K562 (cell line): ENCODE results near the gene MMP28. TPM values are rescaled to one million over a fixed set of nuclear protein-coding genes. Genes with fewer than 3 reads are reported as not detected.

Source experiments
- CREM ChIP-seq: IDR thresholded peaks from 2 replicates; pipeline ENCODE4 v1.6.1; 2014; ENCODE audit warnings: antibody characterized with exemption, low read depth
- FOXP1 ChIP-seq: sonication (generic); formaldehyde crosslinking; IDR thresholded peaks from 2 replicates; pipeline ENCODE4 v1.8.0; 2022; ENCODE audit warnings: mild to moderate bottlenecking, missing genetic modification reagents
- IFI16 ChIP-seq: fragments of 250-450 bp; sonication (Bioruptor Pico); IDR thresholded peaks from 2 replicates; pipeline ENCODE4 v2.1.2; 2022; ENCODE audit warnings: mild to moderate bottlenecking, inconsistent platforms
- KAT7 ChIP-seq: sonication (generic); formaldehyde crosslinking; IDR thresholded peaks from 2 replicates; pipeline ENCODE4 v1.8.0; 2022; ENCODE audit warnings: missing genetic modification reagents, mild to moderate bottlenecking, borderline replicate concordance
- MGA ChIP-seq: fragments of 450-650 bp; IDR thresholded peaks from 2 replicates; pipeline ENCODE4 v1.6.1; 2016; ENCODE audit warnings: mild to moderate bottlenecking, moderate library complexity
- PHB ChIP-seq: fragments of 250-450 bp; sonication (Bioruptor Pico); IDR thresholded peaks from 2 replicates; pipeline ENCODE4 v1.5.0; 2021
- PTTG1 ChIP-seq: fragments of 450-650 bp; IDR thresholded peaks from 2 replicates; pipeline ENCODE4 v1.6.1; 2016; ENCODE audit warnings: low read depth, mild to moderate bottlenecking, missing genetic modification characterization, missing compliant biosample characterization
- RBM15 ChIP-seq: fragments of 200-400 bp; formaldehyde crosslinking; IDR thresholded peaks from 2 replicates; pipeline ENCODE4 v1.6.1; 2018; ENCODE audit warnings: mild to moderate bottlenecking, low read length, moderate library complexity; ENCODE audit not compliant: insufficient read depth
- TCF3 ChIP-seq: sonication (generic); formaldehyde crosslinking; IDR thresholded peaks from 2 replicates; pipeline ENCODE4 v1.4.0; 2020; ENCODE audit warnings: mild to moderate bottlenecking, missing genetic modification reagents
- VEZF1 ChIP-seq: fragments of 200-800 bp; sonication (Bioruptor generic); IDR thresholded peaks from 2 replicates; pipeline ENCODE4 v1.6.1; 2017; ENCODE audit warnings: missing genetic modification characterization, missing compliant biosample characterization
- ZKSCAN8 ChIP-seq: fragments of 200-800 bp; sonication (Bioruptor generic); IDR thresholded peaks from 2 replicates; pipeline ENCODE4 v1.6.1; 2016; ENCODE audit warnings: missing genetic modification characterization, missing compliant biosample characterization
- ZNF217 ChIP-seq: sonication (generic); formaldehyde crosslinking; IDR thresholded peaks from 2 replicates; pipeline ENCODE4 v1.8.0; 2022; ENCODE audit warnings: mild to moderate bottlenecking, missing genetic modification reagents
- polyA plus RNA-seq, 8 experiments: library from polyadenylated mRNA; depleted of rRNA in 4 of 8; stranded (reverse) in 5 of 8; unstranded in 3 of 8; fragments of >200 nt; fragmentation: Nextera tagmentation in 2 of 8; fragmentation: Illumina TruSeq in 1 of 8; extraction: Ambion mirVana in 2 of 8; extraction: Trizol in 1 of 8; gene quantifications; 2 replicates each; pipeline versions ENCODE4 v1.2.1 to v1.2.3, GENCODE V29; 2011 to 2014; ENCODE audit warnings: inconsistent platforms in 1 of 8, missing spikeins in 1 of 8
- total RNA-seq, 7 experiments: library from RNA; depleted of rRNA in 6 of 7; stranded (reverse); fragments of >200 nt in 6 of 7; fragmentation: Illumina TruSeq in 2 of 7; extraction: Trizol in 2 of 7; gene quantifications; 2 replicates each; pipeline versions ENCODE4 v1.2.1 to v1.2.3, GENCODE V29; 2011 to 2021; ENCODE audit warnings: low replicate concordance in 1 of 7

MMP28 gene
- total and polyA plus RNA-seq, 9 of the 15 experiments (the other 6 are each of a cell fraction or from before 2014, with no cell fraction given), result not detected

GRCh38 chr17:35764123-35764991, 31.1 kb downstream of the MMP28 start (continued):
- TF ChIP-seq RBM15 (no peak), VEZF1 (peak; percentile 57), KAT7 (CRISPR knock-in tag) (no peak), IFI16 (CRISPR knock-in tag) (no peak), PTTG1 (tag) (no peak), ZKSCAN8 (no peak), CREM (peak; percentile 51), ZNF217 (no peak), MGA (peak; percentile 94), PHB (CRISPR knock-in tag) (no peak), TCF3 (no peak), FOXP1 (CRISPR knock-in tag) (0 out of 2 replicates have a peak, but pooled peaks have one; percentile 31)
